GM23338 (cell line): ENCODE results near the gene RPL21.

Experiments used
- CREB1 ChIP-seq: fragments of 250-450 bp; sonication (Bioruptor Pico); IDR thresholded peaks from 2 replicates; pipeline ENCODE4 v1.5.0; 2020; ENCODE audit warnings: low read depth, mild to moderate bottlenecking, moderate library complexity
- EZH2 ChIP-seq: fragments of 200-600 bp; sonication (generic); IDR thresholded peaks from one replicate; pipeline ENCODE4 v1.8.0; 2017; ENCODE audit warnings: antibody characterized with exemption, mild to moderate bottlenecking, low read depth; ENCODE audit not compliant: unreplicated experiment
- EZH2phosphoT487 ChIP-seq: fragments of 200-600 bp; sonication (generic); IDR thresholded peaks from one replicate; pipeline ENCODE4 v1.8.1; 2018; ENCODE audit warnings: antibody characterized with exemption; ENCODE audit not compliant: unreplicated experiment
- JUNB ChIP-seq: IDR thresholded peaks from one replicate; pipeline ENCODE4 v1.6.1; 2016; ENCODE audit warnings: antibody characterized with exemption; ENCODE audit not compliant: unreplicated experiment
- POLR2AphosphoS5 ChIP-seq: IDR thresholded peaks from 2 replicates; pipeline ENCODE4 v1.6.1; 2016; ENCODE audit warnings: antibody characterized with exemption, low read depth
- REST ChIP-seq: IDR thresholded peaks from one replicate; pipeline ENCODE4 v1.6.1; 2018; ENCODE audit warnings: antibody characterized with exemption; ENCODE audit not compliant: unreplicated experiment
- ZNF331 ChIP-seq: fragments of 250-450 bp; sonication (Bioruptor Pico); IDR thresholded peaks from 2 replicates; pipeline ENCODE4 v1.5.0; 2020; ENCODE audit warnings: low read depth, mild to moderate bottlenecking, moderate library complexity
- TF ChIP-seq, protein P1 (sequence below), 2 experiments: fragments of 200-600 bp in 1 of 2; sonication (generic) in 1 of 2; conservative IDR thresholded peaks; 2 replicates each; pipeline versions ENCODE4 v1.5.1 to v1.6.1; 2016 to 2017; ENCODE audit warnings: antibody characterized with exemption in 2 of 2, low read depth in 2 of 2, mild to moderate bottlenecking in 2 of 2, moderate library complexity in 1 of 2
- TF ChIP-seq, protein P2 (sequence below): fragments of 250-450 bp; sonication (Bioruptor Pico); IDR thresholded peaks from 2 replicates; pipeline ENCODE4 v1.5.0; 2020; ENCODE audit warnings: mild to moderate bottlenecking, moderate library complexity

DNA sequence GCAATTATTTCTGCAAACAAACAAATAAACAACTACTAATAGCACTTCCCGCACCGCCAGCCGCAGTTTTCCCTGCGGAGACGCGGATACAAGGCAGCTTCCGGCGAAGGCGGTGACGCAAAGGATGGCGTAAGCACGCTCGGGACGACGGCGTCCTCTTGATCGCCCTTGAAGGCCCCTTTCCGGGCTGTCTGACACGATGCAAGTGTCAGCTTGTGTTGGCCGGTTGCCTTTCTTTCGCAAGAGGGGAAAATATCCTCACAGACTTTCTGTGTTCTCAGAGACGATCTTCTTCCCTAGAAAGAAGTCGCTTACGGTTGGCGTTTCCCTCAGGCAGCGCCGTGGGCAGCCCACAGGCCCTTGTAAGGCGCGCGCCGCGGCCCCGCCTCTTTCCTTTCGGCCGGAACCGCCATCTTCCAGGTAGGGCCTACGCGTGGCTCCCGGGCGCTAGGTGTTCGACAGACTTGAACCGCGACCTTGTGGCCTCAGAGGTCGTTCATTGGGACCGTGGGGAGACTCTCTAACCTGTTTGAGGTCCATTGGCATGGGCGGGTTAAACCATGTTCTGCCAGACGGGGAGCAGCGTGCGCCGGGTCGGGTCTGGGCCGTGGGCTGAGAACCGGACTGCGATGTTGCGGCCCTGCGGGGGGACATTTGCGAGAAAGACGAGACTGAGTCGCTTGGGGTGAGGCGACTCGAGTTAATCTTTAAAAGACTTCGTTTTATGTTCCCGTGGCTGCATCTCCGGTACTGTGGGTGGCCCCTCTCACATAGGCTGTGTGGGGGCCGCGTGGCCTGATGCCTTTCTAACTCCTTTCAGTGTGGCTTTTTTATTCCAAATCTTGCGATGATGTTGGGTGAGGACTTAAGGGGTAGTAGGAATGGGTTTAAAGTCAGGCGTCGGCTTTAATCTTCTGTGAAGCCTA, at the start of gene RPL21:
- TF ChIP-seq, protein P1, sequence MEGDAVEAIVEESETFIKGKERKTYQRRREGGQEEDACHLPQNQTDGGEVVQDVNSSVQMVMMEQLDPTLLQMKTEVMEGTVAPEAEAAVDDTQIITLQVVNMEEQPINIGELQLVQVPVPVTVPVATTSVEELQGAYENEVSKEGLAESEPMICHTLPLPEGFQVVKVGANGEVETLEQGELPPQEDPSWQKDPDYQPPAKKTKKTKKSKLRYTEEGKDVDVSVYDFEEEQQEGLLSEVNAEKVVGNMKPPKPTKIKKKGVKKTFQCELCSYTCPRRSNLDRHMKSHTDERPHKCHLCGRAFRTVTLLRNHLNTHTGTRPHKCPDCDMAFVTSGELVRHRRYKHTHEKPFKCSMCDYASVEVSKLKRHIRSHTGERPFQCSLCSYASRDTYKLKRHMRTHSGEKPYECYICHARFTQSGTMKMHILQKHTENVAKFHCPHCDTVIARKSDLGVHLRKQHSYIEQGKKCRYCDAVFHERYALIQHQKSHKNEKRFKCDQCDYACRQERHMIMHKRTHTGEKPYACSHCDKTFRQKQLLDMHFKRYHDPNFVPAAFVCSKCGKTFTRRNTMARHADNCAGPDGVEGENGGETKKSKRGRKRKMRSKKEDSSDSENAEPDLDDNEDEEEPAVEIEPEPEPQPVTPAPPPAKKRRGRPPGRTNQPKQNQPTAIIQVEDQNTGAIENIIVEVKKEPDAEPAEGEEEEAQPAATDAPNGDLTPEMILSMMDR (conservative IDR thresholded peaks at IDR 0.05; ENCODE audit: low read depth in 2 of 2), result no peak
- TF ChIP-seq, protein P2, sequence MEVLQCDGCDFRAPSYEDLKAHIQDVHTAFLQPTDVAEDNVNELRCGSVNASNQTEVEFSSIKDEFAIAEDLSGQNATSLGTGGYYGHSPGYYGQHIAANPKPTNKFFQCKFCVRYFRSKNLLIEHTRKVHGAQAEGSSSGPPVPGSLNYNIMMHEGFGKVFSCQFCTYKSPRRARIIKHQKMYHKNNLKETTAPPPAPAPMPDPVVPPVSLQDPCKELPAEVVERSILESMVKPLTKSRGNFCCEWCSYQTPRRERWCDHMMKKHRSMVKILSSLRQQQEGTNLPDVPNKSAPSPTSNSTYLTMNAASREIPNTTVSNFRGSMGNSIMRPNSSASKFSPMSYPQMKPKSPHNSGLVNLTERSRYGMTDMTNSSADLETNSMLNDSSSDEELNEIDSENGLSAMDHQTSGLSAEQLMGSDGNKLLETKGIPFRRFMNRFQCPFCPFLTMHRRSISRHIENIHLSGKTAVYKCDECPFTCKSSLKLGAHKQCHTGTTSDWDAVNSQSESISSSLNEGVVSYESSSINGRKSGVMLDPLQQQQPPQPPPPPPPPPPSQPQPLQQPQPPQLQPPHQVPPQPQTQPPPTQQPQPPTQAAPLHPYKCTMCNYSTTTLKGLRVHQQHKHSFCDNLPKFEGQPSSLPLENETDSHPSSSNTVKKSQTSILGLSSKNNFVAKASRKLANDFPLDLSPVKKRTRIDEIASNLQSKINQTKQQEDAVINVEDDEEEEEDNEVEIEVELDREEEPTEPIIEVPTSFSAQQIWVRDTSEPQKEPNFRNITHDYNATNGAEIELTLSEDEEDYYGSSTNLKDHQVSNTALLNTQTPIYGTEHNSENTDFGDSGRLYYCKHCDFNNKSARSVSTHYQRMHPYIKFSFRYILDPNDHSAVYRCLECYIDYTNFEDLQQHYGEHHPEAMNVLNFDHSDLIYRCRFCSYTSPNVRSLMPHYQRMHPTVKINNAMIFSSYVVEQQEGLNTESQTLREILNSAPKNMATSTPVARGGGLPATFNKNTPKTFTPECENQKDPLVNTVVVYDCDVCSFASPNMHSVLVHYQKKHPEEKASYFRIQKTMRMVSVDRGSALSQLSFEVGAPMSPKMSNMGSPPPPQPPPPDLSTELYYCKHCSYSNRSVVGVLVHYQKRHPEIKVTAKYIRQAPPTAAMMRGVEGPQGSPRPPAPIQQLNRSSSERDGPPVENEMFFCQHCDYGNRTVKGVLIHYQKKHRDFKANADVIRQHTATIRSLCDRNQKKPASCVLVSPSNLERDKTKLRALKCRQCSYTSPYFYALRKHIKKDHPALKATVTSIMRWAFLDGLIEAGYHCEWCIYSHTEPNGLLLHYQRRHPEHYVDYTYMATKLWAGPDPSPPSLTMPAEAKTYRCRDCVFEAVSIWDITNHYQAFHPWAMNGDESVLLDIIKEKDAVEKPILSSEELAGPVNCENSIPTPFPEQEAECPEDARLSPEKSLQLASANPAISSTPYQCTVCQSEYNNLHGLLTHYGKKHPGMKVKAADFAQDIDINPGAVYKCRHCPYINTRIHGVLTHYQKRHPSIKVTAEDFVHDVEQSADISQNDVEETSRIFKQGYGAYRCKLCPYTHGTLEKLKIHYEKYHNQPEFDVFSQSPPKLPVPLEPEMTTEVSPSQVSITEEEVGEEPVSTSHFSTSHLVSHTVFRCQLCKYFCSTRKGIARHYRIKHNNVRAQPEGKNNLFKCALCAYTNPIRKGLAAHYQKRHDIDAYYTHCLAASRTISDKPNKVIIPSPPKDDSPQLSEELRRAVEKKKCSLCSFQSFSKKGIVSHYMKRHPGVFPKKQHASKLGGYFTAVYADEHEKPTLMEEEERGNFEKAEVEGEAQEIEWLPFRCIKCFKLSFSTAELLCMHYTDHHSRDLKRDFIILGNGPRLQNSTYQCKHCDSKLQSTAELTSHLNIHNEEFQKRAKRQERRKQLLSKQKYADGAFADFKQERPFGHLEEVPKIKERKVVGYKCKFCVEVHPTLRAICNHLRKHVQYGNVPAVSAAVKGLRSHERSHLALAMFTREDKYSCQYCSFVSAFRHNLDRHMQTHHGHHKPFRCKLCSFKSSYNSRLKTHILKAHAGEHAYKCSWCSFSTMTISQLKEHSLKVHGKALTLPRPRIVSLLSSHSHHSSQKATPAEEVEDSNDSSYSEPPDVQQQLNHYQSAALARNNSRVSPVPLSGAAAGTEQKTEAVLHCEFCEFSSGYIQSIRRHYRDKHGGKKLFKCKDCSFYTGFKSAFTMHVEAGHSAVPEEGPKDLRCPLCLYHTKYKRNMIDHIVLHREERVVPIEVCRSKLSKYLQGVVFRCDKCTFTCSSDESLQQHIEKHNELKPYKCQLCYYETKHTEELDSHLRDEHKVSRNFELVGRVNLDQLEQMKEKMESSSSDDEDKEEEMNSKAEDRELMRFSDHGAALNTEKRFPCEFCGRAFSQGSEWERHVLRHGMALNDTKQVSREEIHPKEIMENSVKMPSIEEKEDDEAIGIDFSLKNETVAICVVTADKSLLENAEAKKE, result no peak
- no peak for TF ChIP-seq EZH2
- peak; percentile 96 for TF ChIP-seq POLR2AphosphoS5
- TF ChIP-seq REST, result peak; percentile 35
- no peak for TF ChIP-seq JUNB
- TF ChIP-seq EZH2phosphoT487, result no peak
- peak; percentile 95 for TF ChIP-seq CREB1 (CRISPR knock-in tag)
- no peak for TF ChIP-seq ZNF331 (CRISPR knock-in tag)
